ENCODE results near the gene C1orf21.

C1orf21 gene

DNA sequence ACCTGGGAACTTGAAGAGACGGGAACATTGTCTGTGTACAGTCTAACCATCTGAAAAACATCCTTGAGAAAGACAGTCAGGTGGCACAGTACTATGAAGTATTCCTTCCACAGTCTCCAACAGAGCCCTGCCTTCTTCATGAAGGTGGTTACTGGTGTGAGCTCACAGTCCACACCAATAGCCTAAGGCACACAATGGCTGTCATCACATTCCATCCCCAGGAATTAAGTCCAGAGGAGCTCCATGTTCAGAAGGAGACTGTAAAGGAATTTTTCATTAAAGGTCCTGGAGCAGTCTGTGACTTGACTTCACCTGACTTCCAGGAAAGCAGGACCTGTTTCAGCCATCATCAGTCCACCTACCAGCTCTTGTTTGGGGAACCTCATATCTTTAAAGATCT is 180.2 kb downstream of the C1orf21 start:
- no peak for DNase-seq

DNA sequence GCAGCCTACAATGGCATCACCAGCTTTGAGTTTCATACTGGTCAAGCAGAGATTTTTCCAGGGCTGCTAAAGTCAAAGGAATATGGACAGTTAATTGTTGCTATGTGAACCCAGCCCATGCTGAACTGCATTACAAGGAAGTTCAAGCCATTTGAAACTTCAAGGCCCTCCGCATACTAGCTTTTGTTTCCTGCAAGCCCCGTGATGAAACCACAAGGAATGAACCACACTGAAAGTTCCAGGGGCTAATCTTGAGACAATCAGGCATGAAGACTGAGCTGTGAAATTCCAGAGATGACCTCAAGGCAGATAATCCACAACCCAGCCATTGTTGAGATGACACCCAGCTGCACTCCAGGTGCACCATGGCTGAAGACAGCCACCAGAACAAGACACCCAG is 180.8 kb downstream of the C1orf21 start:
- DNase-seq = no peak

DNA sequence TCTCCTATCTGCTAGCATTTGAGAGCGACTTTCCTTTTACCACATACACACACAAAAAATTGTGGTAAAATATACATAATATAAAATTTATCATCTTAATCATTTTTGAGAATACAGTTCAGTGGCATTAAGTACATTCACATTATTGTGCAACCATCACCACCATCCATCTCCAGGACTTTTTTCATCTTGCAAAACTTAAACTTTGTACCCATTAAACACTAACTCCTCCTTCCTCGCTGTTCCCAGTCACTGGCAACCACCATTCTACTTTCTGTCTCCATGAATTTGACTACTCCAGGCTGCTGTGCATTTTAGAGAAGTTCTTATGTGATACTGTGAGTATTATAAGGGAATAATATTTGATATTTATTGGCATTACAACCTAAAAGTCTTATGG is 181.3 kb downstream of the C1orf21 start:
- no peak for DNase-seq

DNA sequence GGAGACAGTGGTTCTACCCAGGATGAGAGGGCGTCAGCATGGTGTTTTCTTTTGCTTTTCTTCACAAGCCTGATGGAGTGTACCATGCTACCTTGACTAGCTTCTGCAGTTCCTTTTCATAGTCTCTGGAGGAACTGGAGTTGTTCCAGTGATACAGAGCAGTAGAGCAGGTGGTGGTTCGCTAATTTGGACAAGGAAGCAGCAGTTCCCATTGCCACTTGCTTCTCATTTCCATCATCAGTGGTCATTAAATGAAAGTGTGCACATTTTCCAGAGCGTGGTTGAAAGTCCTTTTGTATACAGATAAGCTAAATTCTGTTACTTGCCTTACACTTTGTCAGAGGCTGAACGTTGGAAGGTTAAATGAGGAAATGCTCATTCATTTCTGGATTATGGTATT is 182.3 kb downstream of the C1orf21 start:
- DNase-seq = no peak

DNA sequence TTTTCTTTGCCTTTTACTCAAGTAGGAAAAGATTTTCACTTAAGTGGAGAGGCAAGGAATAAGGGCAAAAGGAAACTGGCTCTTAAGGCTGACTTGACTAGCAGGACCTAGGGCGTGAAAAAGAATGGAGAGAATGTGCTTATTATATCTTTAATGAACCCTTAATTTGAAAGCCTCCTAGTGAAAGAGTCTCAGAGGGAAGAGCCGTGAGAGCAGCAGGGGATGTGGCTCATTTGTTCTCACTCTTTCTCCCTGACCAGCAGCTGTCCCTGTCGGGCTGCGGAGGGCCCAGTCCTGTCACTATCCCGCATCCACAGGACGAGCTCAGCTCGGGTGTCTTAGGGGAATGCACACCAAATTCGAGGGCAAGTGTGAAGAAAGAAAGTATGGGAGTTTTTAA is 187.8 kb downstream of the C1orf21 start:
- DNase-seq = no peak

DNA sequence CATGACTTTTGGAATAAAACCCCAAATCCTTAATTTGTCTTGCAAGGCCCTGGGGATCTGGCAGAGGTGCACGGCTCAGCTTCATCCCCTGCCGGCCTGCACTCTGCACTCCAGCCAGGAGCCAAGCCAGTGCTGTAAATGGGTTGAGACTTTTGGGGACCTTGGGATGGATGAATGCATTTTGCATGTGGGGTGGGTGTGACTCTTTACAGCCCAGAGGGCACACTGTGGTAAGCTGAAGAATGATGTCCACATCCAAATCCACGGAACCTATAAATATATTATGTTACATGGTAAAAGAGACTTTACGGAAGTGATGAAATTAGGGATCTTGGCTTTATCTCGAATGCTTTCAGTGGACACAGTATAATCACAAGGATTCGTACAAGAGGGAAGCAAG is 190.0 kb downstream of the C1orf21 start:
- DNase-seq = no peak

DNA sequence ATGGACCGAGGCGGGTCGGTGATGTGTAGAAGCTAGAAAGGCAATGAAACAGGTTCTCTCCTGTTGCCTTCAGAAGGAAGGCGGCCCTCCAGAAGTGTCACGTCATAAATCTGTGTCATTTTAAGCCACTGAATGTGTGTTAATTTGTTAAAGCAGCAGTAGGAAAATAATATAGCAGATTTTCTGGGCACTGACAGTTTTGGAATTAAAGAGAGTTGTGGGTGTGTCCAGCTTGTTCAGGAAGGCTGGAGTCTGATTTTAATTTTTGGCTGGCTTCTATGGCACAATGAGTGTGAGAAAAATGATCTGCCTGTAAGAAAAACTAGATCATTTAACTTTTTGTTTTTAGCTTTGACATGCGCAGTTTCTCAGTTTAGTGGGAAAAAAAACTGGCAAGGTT is 190.5 kb downstream of the C1orf21 start:
- DNase-seq = no peak

DNA sequence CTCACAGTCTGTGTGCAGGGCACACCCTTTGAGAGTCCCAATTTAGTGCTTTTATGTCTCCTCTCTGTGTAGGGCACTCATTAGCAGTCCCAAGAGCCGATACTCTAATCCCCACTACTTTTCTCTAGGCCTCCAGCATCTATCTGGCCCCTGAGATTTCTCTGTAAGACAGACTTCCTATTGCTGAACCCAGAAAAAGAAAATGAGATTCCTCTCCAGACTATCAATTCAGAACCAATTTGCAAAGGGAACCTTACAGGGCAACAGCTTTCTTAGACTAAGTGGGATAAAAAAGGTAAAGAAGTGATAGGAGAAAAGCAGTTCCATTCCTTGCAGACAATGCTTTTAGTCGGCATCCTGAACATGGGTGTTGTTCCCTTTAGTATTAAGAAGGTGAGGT is 195.6 kb downstream of the C1orf21 start:
- no peak for DNase-seq

DNA sequence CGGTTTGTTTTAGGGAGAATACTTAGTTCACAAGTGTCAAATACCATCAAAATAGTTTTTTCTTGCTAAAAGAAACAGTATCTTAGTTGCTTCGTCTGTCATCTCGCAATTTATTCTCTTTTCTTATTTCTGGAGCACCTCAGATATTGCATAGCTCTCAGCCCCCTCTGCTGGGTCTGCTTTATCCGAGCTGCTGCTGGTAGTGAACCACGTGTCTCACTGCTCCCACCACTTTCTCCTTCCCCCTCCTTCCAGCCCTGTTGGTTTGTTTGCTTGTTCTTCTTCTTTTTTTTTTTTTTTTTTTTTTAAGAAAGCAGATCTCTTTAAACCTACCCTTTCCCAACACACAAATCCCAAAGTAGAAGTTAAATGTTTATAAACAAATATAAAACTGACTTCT is 197.0 kb downstream of the C1orf21 start:
- DNase-seq = no peak

DNA sequence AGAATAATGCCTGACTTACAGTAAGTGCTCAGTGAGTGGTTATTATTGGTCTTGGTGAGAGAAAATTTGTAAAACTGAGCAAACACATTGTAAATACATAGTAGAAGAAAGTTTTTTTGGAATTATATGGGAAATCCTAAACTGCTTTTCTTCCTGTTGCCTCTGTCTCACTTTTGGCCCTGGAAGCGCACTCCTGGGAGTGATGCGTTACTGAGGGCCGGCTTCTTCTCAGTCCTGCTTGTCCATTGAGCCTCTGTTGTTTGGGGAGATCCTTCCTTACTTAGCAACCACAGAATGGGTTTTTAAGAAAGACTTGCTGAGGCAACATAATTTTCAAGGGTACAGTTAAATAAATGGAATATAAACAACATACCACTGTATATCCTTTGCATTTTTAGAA is 201.9 kb downstream of the C1orf21 start:
- DNase-seq = no peak

DNA sequence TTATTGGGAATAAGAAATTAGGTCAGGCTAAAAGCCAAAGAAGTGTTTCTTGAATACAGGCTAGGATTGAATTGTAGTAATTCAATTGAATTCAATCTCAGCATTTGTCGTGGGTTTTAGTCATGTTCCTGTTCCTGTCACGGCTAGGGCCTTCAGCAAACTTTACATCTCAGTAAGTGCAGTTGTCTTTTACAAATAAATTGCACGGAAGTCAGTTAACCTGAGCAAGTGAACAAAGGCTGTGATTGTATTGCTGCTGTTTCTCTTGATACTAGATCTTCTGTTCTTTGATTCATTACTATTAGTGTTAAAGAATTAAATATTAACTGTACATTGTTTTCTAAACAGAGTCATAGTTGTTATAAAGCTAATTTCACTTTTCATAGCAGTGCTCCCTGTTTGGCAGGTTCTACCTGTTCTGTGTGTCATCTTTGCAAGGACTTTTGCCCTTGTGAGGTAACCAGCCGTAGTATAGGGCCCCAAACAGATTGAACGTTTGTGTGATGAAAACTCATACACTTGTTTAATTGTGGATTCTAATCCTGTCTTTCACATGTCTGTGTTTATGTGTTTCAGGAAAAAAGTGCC is 203.4 kb downstream of the C1orf21 start:
- DNase-seq = no peak

DNA sequence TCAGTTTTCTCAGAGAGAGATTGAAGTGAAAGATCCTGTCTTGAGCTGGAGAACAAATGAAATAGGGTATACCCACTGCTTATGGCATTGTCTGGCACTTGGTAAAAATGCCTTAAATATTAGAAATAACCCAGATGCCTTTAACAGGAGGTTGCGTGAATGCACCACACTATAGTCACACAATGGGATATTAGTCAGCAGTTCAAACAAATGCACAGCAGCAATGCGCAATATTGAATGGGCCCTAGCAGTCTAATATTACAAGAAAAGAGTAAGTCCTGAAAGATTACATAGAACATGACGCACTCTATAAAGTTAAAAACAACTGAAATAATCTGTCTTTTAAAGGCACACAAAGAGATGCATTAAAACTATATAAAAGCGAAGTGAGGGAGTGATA is 206.8 kb downstream of the C1orf21 start:
- DNase-seq = no peak

DNA sequence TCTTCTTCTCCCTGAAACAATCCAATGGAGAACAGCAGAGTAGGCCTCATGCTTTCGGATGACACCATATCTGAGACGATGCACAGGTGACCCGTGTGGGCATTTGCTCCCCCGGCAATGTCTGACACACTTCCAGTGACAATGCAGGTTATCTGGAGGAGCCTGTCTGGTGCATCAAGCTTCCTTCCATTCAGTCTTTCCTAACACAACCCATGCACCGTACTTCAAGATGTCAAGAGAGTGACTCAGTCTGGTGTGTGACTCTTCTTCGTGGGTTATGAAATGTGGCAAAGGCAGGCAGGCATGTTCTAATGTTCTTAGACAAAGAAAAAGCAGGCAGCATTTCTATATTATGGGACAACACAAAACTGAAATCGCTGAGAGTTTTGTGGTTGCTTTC is 208.8 kb downstream of the C1orf21 start:
- DNase-seq = no peak

DNA sequence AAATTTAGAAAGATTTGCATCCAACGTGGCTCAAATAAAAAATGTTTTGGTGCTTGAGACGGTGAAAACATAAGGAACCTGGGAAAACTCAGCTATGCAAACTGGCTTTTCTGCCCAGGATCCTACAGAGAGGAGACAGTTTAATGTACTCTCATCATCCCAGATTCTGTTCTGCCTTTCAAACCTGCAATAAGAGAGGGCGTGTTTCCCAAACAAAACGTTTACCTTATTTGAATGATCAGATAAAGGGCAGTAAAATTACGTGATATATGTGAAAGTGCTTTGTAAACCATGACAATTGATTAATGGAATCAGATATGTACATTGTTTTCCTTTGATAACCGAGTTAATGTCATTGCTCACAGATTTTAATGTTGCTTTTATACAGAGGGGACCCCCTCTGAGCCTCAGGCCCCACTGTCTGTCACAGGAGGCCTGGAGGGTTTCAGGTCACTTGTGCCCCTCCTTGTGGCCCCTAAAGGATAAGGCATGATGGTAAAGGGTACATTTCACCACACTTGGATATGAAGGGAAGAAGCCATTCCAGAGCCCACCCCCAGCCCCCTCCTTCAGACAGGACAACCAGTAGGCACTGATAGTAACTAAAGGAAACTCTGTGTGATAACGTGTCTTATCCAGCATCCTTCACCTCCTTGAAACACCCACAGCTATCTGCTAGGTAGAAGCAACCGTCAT is 210.3 kb downstream of the C1orf21 start:
- DNase-seq = no peak

DNA sequence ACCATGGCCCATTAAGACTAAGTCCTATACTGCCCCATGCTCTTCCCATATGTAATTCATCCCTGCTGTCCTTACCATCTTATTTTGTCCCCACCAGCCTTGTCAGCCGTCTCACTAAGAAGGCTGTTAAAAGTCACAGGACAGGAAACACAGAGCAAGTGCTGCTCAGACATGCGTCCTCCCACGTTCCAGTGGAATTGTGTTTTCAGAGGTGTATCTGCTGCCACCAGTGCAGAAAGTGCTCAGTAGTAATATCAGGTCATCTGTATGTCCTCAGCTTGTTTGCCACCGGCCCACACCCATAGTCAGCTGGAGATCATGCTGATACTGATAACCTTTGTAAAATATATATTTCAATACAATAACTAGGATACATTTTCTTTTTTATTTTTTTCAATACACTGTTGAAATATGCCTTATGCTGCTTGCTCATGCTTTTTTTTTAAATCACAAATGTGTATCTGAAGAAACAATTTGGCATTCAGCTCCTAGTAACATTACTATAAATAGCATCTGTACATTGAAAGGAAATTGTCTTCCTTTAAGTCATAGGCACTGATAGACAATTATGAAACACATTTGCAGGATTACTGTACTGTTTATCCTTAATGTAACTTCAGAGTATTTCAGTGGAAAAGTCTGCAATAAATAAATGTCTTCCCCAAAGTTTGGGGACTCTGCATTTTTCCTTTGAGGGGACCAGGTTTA is 211.0 kb downstream of the C1orf21 start:
- DNase-seq = no peak

DNA sequence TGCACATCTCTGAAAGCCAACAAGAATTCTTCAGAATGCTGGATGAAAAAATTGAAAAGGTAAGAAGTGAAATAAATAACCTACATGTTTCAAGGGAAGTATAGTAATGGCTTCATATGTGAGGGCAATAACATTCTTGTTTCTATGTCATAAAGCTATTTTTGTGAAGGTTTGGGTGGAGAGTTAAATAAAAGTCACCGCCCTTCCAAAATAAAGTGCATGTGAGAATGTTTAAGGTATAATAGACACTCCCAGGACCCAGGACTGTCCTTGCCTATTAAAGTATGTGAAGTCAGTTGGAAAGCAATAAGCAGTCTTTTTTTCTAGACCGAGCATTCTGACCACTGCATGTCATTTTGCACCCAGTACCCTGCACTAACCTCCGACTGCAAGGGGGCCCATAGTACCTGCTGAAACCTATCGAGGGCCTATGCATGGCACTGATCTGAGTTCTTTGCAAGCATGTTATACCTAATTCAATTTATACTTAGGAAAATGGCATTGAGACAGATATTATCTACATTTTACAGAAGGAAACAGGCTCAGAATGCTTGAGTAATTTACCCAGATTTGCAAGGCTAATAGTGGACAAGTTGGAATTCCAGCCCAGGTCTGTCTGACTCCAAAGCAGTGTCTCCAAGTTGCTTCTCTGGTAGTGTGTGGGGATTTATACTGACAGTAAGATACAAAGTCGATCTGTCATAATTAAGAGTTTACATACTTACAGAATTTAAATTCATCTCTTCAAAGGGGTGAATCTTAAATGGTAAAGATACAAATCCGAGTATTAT is 211.8 kb downstream of the C1orf21 start:
- no peak for DNase-seq

DNA sequence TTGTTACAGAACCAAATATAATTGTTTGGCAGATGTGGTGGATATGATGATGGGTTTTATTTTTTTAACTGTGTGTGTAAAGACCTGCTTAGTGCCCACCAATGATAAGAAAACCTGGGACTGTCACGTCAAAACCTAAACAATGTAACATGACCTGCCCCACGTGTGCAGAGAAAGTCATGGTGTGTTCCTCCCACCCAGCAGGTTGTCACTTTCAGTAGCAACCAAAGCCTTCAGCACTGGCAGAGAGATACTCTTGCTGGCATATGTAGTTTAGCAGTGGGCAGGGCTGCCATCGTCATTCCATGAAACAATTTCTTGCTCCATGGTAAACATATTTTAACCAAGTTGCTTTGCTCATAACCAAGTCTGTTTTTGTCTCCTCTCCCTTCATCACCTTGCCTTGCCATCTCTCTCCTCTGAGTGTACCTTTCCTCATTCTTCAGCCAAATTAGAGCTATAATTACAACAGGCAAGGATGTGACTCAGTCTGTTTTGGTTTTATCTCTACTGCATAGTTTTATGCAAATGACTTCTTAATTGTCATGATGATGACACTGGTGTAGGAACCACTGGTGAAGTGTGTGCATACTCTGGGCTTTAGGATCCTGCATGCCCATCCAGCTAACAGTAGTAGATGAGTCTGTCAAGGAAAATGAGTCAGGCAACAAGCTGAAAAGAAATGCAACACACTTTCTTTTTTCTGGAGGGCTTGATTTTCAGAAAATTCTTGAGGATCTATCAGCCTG is 217.5 kb downstream of the C1orf21 start:
- no peak for DNase-seq

DNA sequence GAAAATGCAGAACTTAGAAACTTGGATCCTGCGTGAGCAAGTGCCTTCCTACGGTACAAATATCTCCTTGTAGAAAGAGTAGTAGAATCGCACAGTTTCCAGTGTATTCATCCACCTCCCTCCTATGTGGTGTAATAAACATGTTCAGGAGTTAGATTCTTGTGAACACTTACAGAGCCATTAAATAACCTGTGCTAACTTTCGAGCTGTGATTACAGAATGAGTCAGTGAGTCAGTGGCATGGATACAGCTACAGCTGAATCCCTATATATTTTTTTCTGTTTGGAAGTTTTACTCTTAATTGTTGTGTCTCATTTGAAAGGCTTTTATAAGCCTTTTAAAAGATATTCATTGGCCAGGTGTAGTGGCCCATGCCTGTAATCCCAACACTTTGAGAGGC is 219.1 kb downstream of the C1orf21 start:
- DNase-seq = no peak

DNA sequence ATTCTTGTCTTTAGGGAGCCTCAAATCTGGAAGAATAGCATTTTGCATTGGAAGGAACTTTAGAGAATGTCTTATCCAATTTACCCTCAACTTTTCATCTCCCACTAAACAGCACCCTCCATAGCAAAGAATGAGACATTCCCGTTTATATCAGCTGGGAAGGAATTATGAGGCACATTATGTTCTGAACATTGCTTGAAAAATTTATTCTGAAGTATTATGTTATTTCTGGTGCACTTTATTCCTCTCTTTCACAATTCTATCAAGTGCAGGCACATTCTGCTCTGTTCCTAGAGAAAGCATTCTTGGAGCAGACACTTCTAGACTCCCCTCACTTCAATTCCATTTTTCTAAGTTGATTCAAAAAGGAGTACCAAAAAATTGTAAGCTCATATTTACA is 220.0 kb downstream of the C1orf21 start:
- DNase-seq = no peak

DNA sequence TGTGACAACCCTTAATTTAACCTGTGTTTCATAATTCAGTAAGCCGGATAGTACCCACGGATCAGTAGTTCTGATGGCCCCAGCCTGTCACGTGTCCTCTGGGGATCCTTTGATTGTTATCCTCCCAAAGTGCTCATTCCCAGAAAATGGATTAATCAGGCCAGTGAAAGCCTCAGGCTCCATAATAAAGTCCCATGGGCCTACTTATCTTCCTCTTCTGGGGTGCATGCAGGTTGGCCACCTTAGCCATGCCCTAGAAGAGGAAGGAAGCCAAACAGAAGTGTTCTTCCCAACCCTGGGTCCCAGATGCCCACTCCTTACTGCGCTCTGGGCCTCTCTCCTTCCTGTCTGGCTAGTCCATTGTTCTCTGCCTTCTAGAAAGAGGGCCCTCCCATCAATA is 221.8 kb downstream of the C1orf21 start:
- no peak for DNase-seq

DNA sequence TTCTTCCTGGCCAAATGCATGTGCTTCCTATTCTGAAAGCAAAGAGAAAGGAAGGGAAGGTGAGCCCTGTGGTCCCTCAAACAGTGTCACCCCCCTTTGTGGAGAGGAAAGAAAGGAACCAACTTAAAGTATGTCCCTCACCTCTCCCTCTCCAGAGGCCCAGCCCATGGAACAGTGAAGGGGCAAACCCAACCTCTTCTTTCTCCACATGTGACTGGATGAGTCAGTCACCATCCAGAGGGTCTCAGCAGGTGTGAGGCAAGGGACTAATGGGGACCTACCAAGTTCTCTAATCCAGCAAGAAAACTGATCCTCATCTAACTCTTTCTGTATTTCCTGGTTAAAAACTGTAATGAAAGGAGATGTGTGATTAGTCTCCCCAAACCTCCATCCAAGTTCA is 222.2 kb downstream of the C1orf21 start:
- DNase-seq = no peak

DNA sequence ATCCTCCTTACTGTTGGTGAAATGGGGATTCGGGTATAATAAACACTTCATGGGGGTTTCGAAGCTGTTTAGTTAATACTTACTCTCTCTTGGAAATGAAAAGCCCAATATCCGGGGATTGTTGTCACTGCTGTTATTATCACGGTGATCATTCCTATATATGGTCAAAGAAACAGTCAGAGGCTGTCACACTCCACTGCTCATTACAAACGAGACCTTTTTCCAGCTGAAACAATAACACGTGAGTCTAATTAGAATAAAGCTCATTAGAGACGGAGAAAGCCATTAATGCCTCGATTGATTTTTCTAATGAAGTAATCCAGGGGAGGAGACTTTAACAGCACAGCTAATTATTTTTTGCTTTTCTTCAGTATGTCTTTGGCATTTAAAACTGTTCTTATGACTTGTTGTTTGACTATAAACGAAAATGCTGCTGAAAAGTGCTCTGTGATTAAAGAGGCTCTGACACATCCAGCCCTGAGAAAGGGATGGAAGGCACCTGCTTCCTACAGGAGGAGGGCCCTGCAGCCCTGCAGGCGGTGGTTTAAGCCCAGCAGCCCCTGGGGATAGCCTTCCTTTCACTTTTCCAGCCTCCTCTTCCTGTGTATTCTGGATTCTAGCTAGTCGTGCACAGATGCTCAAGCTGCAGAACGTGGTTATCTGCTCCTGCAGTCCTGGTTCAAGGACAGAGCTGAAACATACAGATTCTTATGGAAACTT is 224.2 kb downstream of the C1orf21 start:
- DNase-seq = no peak

All from NCI-H187 treated with DMSO at 0.1 percent for 48 hours (cell line).